HG02970 (cell line): Measurements from ENCODE around the gene SUN1.

Experiments used
- ATAC-seq: cut with Tn5 transposase; IDR thresholded peaks from one replicate; pipeline ENCODE4 v1.9.1; 2021; ENCODE audit warnings: mild to moderate bottlenecking, moderate library complexity, moderate number of reproducible peaks; ENCODE audit not compliant: unreplicated experiment, low FRiP score

Gene SUN1

DNA sequence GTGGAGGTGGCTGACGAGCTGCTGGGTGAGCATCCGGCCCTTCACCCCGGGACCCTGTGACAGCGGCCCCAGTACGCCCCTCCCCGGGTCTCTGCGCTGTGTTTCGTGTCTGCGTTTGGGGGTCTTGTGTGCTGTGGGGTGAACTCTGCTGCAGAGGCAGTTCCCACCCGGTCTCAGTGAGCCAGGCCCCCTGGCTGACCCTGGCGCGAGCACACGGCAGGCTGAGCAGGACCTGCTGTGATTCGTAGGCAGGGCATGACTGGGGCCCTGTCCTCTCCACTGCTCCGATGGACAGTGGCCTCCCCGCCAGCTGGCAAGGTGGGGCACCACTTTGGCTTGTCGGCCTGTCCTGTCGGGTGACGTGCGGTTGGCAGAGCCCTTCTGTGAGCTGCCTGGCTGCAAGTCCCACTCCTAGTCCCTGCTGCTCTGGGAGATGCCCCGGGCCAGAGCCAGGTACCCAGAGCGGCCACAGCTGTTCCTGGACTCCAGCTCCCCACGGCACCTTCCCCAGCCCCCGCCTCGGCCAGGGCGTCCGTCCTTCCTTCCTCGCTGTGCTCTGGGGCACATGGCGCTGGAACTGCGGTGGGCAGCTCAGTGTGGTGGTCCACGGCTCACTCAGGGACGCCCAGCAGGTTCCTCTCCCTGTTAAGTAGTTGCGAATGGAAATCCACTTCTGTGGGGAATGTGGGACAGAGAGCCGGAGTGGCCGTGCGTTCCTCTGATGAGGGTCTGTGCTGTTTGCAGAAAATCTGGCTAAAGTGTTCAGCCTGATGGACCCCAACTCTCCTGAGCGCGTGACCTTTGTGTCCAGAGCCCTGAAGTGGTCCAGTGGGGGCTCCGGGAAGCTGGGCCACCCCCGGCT is 54.6 kb downstream of the SUN1 start:
- ATAC-seq: no peak

DNA sequence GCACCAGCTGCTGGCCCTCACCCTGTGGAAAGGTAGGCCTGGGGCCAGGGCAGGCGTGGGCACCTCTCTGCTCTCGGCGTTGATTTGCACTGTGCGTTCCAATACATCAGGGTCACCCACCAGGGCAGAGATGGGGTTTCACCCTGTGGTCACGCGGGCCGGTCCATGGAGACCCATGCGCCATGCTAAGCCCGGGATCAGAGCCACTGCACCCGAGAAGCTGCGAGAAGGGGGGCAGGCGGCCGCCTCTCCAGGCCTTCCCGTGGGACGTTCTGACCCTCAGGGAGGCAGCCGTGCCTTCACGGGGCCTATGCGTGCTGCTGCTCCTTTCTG is 55.2 kb downstream of the SUN1 start:
- ATAC-seq: no peak

DNA sequence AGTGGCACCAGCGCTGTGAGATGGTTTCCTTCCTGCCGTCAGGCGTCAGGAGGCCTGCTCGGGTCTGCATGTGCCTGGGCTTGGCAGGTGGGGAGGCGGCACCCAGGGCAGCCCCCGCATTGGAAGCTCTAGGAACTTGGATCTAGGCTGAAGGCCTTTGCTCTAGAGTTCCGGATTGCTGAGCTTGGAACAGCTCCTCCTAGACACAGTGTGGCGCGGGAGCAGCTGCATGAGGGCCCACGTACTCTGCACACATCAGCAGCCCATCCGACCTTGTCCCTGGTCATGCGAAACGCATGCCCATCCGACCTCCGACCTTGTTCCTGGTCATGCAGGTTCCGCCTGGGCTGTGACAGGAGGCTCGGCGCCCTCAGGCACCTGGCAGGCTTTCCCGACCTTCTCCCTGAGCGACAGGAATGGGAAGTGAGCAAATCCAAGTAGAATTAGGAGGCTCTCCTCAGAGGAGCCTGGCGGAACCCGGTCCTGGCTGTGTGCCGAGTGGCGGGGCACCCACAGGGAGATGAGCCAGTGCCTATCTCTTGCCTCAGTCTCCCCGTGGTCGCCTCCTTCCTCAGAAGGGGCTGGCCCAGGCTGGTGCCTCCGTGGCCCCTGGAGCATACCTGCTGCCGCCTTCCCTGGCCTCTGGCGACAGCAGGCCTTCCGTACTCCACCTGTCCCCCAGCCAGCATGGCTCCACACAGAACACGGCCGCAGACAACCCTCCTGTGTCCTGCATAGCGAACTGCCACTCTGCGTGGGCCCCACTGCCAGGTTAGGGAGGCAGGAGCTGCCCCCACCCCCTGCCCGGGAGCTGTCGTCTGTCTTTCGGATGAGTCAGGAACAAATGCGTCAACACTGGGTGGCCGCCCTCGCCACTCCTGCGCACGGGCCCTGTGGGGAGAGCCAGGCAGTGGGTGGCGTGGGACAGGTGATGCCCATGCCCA is 56.1 kb downstream of the SUN1 start:
- ATAC-seq: no peak

DNA sequence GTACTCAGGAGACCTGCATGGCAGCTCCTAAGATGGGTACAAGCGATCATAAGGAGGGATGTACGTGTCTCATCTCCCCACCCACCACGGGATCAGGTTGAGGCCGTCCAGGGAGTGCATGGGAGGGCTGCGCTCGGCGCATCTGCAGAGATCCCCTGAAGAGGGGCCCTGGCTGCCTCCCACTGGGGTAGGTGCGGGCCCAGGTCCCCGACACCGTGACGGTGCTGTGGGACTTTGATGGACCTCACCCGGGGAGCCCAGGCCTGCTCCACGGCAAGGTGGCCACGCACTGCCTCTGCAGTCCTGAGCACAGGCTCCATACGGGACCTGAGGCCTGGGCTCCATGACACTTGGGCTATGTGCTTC is 56.7 kb downstream of the SUN1 start:
- no peak for ATAC-seq

DNA sequence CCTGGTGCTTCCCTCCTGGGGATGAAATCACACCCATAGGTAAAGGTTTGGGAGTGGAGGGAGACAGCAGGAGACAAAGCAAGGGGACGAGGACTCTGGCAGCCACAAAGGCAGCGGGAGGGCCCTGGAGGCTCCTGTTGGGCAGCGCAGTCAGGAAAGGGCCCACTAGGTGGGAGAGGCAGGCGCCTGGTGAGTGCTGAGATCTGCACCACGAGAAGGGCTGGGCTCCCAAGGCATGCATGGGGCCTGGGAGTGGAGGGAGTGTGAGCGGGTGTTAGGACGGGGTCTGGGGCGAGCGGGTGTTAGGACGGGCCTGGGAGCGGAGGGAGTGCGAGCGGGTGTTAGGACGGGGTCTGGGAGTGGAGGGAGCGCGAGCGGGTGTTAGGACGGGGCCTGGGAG is 57.1 kb downstream of the SUN1 start:
- no peak for ATAC-seq

DNA sequence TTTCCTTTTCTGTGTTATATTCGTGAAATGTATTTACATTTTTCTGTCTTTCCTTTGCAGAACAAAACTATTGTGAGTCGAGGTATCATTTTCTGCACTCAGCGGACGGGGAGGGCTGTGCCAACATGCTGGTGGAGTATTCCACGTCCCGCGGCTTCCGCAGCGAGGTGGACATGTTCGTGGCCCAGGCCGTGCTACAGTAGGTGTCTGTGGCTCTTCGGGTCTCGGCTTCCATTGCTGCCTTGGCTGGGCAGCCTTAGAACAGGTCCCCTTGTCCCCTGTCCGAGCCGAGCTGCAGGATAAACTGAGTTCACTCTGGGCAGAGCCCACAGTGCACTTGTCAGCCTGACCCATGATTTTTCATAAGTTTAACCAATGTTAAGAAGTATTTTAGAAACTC is 58.6 kb downstream of the SUN1 start:
- ATAC-seq: no peak

DNA sequence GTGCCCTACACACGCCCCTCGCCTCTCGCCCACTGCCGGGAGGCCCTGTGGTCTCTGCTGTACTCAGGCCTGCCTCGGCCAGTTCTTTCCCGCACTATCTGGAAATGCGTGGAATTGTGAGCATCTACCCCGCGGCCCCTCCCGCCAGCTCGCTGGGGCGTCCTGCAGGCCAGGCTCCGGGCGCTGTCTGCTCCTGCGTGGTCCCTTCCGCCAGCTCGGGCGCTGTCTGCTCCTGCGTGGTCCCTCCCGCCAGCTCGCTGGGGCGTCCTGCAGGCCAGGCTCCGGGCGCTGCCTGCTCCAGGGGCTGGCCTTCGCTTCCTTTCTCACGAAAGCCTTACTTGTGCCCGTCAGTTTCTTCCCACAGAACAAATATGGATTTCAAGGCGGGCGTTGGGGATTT is 59.0 kb downstream of the SUN1 start:
- ATAC-seq: no peak

DNA sequence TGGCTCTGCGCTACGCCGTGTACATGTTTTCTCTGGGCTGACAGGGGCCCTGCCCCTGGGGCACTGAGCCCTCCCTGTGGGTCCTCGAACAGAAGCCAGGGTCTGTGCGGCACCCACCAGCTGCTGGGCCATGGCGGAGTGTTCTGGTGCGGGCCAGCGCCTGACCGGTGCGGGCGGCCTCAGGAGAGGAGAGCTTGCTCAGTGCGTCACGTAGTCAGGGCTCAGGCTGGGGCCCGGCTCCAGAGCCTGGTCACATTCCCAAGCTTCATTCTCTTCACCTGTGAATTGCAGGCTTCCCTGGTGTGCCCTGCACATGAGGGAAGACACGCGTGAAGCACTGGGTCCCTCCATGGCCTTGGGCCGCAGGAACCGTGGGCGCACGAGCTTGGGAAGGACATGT is 59.5 kb downstream of the SUN1 start:
- ATAC-seq: no peak

DNA sequence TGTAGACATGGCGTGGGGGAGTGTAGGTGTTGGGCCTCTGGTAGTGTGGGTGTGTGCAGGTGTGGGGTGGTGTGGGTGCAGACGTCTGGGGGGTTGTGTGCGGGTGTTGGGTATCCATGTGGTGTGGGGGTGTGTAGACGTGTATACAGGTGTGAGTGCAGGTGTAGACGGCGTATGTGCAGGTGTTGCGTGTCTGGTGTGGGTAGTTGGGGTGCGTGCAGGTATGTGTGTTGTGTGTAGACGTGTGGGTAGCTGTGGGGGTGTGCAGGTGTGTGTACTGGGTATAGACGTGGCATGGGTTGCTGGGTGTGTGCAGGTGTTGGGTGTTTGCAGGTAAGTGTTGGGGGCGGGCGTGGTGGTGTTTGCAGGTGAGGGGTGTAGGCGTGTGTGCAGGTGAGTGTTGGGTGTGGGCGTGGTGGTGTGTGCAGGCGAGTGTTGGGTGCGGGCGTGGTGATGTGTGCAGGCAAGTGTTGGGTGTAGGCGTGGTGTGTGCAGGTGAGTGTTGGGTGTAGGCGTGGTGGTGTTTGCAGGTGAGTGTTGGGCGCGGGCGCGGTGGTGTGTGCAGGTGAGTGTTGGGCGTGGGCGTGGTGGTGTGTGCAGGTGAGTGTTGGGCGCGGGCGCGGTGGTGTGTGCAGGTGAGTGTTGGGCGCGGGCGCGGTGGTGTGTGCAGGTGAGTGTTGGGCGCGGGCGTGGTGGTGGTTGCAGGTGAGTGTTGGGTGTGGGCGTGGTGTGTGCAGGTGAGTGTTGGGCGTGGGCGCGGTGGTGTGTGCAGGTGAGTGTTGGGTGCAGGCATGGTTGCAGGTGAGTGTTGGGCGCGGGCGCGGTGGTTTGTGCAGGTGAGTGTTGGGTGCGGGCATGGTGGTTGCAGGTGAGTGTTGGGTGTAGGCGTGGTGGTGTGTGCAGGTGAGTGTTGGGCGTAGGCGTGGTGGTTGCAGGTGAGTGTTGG is 60.6 kb downstream of the SUN1 start:
- ATAC-seq: no peak

DNA sequence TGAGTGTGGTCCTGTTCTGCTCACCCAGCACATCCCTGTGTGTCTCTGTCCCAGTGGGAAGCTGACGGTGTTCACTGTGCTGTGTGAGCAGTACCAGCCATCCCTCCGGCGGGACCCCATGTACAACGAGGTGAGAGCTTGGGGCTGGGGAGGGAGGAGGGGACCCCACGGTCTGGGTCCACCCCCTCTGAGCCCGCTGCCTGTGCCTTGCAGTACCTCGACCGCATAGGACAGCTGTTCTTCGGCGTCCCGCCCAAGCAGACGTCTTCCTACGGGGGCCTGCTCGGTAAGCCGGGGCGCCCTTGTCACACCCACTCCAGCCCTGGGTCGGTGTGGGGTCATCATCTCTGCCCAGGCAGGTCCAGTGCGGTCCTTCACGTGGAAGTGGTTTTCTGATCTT is 61.4 kb downstream of the SUN1 start:
- ATAC-seq: no peak

DNA sequence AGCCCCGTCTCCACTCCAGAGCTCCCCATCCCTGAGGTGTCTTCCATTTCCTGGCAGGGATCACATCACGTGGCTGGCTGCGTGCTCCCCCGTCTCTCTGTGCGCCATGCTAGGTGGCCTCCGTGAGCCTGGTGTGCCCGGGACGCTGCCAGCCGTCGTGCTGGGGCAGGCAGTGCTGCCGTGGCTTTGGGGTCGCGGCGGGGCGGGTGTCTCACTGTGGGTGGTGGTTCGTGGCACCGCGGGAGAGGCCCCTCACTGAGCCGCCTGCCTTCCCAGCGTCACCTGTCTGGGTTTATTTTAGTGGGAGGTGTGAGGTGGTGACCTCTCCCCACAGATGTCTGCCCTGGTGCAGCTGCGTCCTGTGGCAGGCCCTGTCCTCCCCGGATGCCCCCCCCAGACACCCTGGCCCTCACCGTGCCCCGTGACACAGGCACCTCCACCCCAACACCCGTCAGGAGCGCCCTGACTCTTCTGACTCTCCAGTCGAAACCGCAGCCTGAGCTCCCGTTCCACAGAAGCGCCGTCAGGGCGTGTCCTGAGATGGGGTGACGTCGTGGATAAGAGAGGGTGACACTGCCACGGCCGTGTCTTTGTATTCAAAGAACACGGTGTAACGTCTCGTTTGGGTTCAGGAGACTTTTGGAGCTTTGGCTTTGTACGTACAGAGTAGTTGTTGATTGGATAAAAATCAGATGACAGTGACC is 62.0 kb downstream of the SUN1 start:
- no peak for ATAC-seq

DNA sequence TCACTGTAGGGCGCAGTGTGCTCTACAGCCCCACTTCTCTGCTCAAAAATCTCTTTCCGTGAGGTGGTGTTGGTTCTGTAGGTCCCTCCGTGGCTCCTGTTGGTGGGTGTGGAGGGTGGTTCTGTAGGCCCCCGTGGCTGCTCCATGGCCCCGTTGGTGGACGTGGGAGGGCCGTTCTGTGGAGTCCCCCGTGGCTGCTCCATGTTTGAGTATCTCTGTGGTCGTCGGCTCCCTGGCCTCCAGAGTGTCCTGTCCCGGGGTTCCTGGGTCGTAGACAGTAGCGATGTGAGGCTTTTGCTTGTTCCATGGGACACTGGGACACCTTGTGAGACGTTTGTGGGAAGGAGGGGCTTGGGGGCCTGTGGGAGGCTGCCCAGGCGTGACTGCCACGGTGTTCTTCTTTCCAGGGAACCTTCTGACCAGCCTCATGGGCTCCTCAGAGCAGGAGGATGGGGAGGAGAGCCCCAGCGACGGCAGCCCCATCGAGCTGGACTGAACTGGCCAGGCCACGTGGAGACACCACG is 62.7 kb downstream of the SUN1 start:
- no peak for ATAC-seq

DNA sequence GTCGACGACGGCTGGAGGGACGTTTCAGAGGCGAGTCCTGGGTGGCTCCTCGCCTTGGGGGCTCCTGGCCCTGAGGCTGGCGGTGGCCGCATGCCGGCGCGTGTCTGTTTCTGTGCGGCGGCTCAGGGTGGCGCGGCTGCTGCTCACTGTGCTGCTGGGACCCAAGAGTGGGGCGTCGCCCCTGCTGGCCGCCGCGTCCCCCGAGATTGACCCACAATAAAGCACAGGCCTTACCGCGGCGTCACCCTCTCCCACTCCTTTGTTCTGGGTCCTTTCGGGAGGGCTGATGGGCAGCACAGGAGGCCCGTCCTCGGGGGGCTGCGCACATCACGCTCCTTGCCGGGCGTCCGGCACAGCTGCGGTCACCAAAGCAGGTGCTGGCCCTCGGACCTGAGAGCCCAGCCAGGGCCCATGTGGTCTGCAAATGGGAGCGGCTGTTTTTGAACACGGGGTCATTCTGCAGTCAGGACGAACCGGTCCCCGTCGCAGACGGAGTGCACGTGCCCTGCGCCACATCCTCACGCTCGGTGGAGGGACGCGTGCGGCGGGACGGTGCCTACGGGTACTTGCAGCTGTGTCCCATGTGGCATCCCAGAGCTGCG is 63.3 kb downstream of the SUN1 start:
- ATAC-seq: no peak

DNA sequence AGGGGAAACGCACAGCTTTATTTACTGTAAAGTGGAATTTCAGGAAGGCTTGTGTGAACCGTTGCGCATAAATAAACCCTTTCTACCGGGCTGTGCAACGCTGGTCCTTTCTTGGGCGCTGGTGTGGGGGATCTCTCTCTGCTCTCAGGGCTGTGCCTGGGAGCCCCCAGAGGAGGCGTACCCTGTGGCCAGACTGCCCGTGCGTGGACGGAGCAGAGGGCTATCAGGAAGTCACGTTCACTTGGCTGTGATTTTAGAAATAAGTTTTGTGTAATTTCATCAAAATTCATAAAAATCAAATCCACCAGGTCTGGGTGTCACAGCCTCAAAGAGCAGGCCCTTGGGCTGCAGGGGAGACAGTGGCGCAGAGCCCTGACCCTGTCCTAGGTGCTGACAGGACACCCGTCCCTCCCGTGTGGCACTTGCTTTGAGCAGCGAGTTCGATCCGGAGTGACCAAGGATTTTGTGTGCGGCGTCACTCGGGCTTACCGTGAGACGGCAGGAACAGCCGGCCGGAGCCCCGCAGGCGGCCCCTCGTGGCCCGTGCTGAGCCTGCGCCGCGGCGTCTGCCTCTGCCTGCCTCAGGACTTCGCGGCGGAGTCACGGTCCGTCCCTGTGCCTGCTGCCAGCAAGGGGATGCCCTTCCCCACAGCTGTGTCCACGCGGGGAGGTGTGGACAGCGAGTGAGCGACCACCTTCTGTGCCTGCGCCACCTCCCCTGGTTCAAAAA is 64.2 kb downstream of the SUN1 start:
- ATAC-seq: no peak

DNA sequence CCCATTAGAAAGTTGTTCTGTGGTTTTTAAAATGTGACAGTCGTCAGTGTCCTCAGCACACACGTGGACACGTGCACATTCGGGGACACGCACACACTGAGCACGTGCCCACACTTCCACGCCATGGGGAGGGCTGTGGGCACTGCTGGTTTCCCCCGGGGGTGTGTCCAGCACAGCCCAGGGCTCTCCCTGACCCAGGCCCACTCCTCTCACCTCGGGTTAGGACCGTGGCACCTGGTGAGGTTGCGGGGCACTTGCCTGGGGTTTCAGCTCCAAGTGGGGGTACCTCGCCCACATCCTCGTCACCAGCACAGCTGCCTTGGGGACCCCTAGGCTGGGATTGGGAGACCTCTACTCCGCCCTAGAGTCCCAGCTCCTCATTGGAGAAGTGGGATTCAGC is 64.8 kb downstream of the SUN1 start:
- ATAC-seq: no peak

DNA sequence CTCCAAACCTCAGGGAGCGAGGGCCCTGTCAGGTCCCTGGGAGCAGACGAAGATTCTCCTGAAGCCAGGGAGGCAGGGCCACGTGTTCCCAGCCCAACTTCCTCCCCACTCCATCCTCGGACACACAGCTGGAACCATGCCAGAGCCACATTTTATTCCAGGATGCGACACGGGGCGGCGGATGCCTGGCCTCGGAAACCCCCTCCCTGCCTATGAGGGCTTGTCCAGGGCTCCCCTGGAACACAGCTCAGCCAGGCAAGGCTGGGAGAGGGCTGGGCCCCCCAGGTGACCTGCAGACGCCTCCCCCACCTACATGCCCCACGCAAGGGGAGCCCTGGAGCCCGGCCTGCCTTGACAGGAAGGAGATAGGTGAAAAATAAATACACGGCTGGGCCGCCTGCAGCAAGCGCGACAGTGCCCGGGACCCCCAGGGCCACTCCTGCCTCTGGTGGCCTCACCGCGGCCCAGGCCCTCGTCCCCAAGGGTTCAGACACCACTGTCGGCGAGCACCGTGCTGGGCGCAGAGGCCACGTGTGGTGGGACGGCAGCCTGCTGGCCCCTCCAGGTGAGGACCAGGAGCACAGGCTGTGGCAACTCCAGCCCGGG is 65.6 kb downstream of the SUN1 start:
- ATAC-seq: no peak

DNA sequence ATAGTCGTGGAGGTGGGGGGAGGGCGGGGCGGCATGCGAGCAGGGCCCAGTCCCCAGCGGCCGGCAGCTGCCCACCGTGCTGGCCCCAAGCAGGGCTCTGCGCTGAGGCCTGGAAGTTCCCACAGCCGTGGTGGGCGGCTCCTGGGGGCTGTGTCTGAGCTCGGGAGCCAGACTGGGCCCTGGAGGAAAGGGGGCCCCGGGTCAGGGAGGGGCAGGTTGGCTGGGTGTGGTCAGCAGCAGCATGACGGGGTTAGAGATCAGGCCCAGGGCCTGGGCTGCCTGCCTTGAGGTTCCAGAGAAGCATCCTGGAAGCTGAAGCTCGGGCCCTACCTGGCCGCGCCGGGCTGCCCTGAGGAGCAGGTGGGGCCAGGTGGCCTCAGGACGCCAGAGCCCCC is 66.2 kb downstream of the SUN1 start:
- no peak for ATAC-seq
